ENCODE results near the gene IDH3G. TPM values are rescaled to one million over a fixed set of nuclear protein-coding genes. Genes with fewer than 3 reads are reported as not detected.

The IDH3G gene
- total RNA-seq, 1 experiment from 2014 or later, result 52.0 TPM

DNA sequence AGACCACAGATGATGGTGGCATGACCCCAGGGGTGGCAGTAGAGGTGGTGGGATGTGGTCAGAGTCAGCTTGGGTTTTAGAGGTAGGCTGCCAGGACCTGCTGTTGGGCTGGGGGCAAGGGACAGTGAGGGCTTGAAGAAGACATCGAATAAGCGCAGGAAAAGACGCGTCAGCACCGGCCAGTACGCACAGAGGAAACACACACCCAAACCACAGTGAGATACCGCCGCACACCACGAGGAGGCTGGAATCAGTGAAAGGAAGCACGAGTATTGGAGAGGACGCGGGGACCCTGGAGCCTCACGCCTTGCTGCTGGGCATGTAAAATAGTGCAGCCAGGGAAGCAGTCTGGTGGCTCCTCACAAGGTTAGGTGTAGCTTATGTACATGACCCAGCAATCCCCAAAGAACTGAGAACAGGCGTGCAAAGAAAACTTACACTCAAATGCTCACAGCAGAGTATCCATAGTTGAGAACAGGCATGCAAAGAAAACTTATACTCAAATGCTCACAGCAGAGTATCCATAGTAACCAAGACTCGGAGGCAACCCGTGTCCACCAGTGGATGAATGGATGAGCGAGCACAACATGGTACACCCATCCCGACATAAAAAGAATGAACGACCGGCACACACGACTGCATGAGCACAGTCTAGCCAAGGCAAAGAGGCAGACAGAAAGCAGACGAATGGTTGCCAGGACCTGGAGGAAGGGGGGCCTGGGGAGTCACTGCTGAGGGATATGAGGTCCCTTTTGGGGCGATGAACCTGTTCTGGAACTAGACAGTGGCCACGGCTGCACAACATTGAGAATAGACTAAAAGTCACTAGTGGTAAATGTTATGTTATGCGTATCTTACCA, 22.9 kb upstream of the IDH3G start:
- POLR2A ChIA-PET (ENCODE audit: low non-redundant PET), result no interaction called here
- no TSS peak for BruUV-seq (replicated peaks)
- Histone ChIP-seq H3K9me3 (ENCODE audit: low read depth, low read length, poor library complexity, severe bottlenecking) (no peaks in the 10 kb centered on the region), H3K4me1 (ENCODE audit: insufficient read depth, low read length, poor library complexity, severe bottlenecking) (no peaks in the 10 kb centered on the region), H3K36me3 (ENCODE audit: insufficient read depth, low read length, poor library complexity, severe bottlenecking) (no peaks in the 10 kb centered on the region), H3K27me3 (replicated peaks; ENCODE audit: insufficient read depth, low read depth, low read length, poor library complexity) (no peaks in the 10 kb centered on the region), H3K27ac (ENCODE audit: low read depth, low read length, poor library complexity, severe bottlenecking) (no peak overlapping the region), H3K4me3 (ENCODE audit: low read depth, low read length, poor library complexity, severe bottlenecking) (no peak overlapping the region)
- intact Hi-C loops (cut with micrococcal nuclease; ENCODE audit: unreplicated experiment), result no loop called here
- no peak for DNase-seq (ENCODE audit: low spot score)
- CTCF ChIA-PET, result no interaction called here
- TF ChIP-seq CTCF (conservative IDR thresholded peaks at IDR 0.05; ENCODE audit: low read depth, low read length), result no peak
- TF ChIP-seq EZH2 (IDR thresholded peaks at IDR 0.05; ENCODE audit: borderline replicate concordance, low read depth, low read length, poor library complexity, severe bottlenecking), result no peak

- Histone ChIP-seq H3K4me1 (ENCODE audit: insufficient read depth, low read length, poor library complexity, severe bottlenecking) (no peaks in the 10 kb centered on the region), H3K9me3 (ENCODE audit: low read depth, low read length, poor library complexity, severe bottlenecking) (no peaks in the 10 kb centered on the region), H3K27me3 (replicated peaks; ENCODE audit: insufficient read depth, low read depth, low read length, poor library complexity) (no peaks in the 10 kb centered on the region), H3K36me3 (ENCODE audit: insufficient read depth, low read length, poor library complexity, severe bottlenecking) (no peaks in the 10 kb centered on the region), H3K27ac (ENCODE audit: low read depth, low read length, poor library complexity, severe bottlenecking) (no peak overlapping the region), H3K4me3 (ENCODE audit: low read depth, low read length, poor library complexity, severe bottlenecking) (no peak overlapping the region)
- BruUV-seq (replicated peaks), result no TSS peak
- intact Hi-C loops (cut with micrococcal nuclease; ENCODE audit: unreplicated experiment), result no loop called here
- CTCF ChIA-PET, result no interaction called here
- no peak for DNase-seq (ENCODE audit: low spot score)
- TF ChIP-seq CTCF (conservative IDR thresholded peaks at IDR 0.05; ENCODE audit: low read depth, low read length) (no peak), EZH2 (IDR thresholded peaks at IDR 0.05; ENCODE audit: borderline replicate concordance, low read depth, low read length, poor library complexity, severe bottlenecking) (no peak)
- POLR2A ChIA-PET (ENCODE audit: low non-redundant PET), result no interaction called here
Observed at GRCh38 chrX:153814591-153815315, 20.6 kb upstream of the IDH3G start.

DNA sequence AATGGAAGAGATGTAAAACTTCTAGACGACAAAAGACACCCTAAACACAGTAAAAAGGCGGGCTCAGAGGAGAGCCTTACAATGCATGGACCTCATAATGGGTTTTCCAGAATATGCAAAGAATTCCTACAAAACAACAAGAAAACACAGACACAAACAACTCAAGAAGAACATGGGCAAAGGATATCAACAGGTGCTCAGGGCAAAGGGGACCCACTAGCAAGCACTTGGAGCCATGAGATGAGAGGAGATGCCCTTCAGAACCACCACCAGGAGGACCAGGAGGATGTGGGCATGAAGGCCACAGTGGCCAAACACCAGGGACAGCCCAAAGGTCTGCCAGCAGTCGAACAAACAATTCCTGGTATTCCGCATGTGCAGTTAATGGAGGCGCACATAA, 19.0 kb upstream of the IDH3G start:
- Histone ChIP-seq H3K27me3 (replicated peaks; ENCODE audit: insufficient read depth, low read depth, low read length, poor library complexity) (no peaks in the 10 kb centered on the region), H3K4me3 (ENCODE audit: low read depth, low read length, poor library complexity, severe bottlenecking) (no peak overlapping the region), H3K4me1 (ENCODE audit: insufficient read depth, low read length, poor library complexity, severe bottlenecking) (no peaks in the 10 kb centered on the region), H3K27ac (ENCODE audit: low read depth, low read length, poor library complexity, severe bottlenecking) (no peak overlapping the region), H3K9me3 (ENCODE audit: low read depth, low read length, poor library complexity, severe bottlenecking) (no peaks in the 10 kb centered on the region), H3K36me3 (ENCODE audit: insufficient read depth, low read length, poor library complexity, severe bottlenecking) (no peaks in the 10 kb centered on the region)
- no TSS peak for BruUV-seq (replicated peaks)
- intact Hi-C loops (cut with micrococcal nuclease; ENCODE audit: unreplicated experiment), result no loop called here
- POLR2A ChIA-PET (ENCODE audit: low non-redundant PET), result no interaction called here
- CTCF ChIA-PET, result no interaction called here
- TF ChIP-seq CTCF (conservative IDR thresholded peaks at IDR 0.05; ENCODE audit: low read depth, low read length), result no peak
- no peak for TF ChIP-seq EZH2 (IDR thresholded peaks at IDR 0.05; ENCODE audit: borderline replicate concordance, low read depth, low read length, poor library complexity, severe bottlenecking)
- no peak for DNase-seq (ENCODE audit: low spot score)
